Measurements from ENCODE around the gene PLA1A.
"Not testable (repeated sequence)": the region's sequence is repeated elsewhere in the genome, so short reads cannot be mapped to it uniquely, and the experiment has no call there.

DNA sequence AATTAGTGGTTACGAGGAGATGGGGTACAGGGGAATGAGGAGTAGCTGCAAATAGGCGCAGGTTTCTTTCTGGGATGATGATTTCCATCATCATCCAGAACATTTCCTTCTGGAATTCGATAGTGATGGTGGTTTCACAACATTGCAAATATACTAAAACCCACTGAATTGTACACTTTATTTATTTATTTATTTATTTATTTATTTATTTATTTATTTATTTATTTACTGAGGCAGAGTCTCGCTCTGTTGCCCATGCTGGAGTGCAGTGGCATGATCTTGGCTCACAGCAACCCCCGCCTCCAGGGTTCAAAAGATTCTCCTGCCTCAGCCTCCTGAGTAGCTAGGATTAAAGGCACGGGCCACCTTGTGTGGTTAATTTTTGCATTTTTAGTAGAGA, 44.8 kb upstream of the PLA1A start:
- not testable (repeated sequence) for TF ChIP-seq EZH2 (IDR thresholded peaks at IDR 0.05; ENCODE audit: borderline replicate concordance, insufficient read depth, low read depth, low read length, poor library complexity, severe bottlenecking)
- TF ChIP-seq, protein P1, sequence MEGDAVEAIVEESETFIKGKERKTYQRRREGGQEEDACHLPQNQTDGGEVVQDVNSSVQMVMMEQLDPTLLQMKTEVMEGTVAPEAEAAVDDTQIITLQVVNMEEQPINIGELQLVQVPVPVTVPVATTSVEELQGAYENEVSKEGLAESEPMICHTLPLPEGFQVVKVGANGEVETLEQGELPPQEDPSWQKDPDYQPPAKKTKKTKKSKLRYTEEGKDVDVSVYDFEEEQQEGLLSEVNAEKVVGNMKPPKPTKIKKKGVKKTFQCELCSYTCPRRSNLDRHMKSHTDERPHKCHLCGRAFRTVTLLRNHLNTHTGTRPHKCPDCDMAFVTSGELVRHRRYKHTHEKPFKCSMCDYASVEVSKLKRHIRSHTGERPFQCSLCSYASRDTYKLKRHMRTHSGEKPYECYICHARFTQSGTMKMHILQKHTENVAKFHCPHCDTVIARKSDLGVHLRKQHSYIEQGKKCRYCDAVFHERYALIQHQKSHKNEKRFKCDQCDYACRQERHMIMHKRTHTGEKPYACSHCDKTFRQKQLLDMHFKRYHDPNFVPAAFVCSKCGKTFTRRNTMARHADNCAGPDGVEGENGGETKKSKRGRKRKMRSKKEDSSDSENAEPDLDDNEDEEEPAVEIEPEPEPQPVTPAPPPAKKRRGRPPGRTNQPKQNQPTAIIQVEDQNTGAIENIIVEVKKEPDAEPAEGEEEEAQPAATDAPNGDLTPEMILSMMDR (IDR thresholded peaks at IDR 0.05), result not testable (repeated sequence)
